ENCODE results near the gene TMEM45B. TPM values are rescaled to one million over a fixed set of nuclear protein-coding genes. Genes with fewer than 3 reads are reported as not detected.
A peak's percentile ranks its signal among the peaks of the same experiment; 100 is the strongest.
"Not testable (repeated sequence)": the region's sequence is repeated elsewhere in the genome, so short reads cannot be mapped to it uniquely, and the experiment has no call there.

The TMEM45B gene
- not detected for total RNA-seq
- long read RNA-seq: 0 reads

DNA sequence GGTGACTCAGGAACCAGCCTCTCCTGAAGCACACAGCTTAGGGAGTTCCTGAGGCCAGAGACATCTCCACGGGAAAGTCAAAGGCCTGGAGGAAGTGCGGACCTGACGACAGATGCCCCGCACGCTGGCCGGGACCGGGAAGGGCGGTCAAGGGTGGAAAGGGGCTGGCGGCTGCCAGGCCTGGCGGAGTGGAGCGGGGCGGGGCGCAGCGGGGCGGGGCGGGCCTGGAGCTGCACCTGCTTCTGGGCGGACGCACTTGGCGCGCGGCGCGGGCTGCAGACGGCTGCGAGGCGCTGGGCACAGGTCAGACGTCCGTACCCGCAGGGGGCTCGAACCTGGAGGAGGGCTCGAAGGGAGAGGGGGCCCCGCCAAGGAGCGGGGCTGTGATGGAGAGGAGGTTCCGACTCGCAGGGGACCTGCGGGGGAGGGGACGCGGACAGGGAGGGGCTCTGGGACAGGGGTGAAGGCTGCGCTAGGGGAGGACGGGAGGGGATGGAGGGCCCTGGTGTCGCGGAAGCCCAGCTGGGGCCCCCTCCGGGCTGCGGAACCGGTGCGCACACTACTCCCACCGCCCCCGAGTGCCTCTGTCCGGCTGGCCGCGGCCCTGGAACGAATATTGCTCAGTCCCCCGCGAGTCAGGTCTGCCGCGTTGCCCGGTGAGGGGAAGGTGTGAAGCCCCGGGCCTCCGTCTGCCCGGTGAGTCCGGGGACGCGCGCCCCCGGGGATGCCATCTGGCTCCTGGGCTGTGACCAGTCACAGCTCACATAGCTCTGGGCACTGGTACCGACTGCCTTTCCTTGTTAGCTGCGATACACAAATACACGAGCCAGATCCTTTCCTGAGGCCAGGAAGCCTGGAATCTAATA lies at the start of gene TMEM45B:
Gene TMEM45B, plus strand, starts transcription at position 253 of the 866 bp plus-strand sequence. CDS start 36,635 bp downstream, outside the sequence.
- DNase-seq (no peak), ATAC-seq (peak; percentile 5 to 68)
- intact Hi-C loops (cut with DNase I): no loop called here

DNA sequence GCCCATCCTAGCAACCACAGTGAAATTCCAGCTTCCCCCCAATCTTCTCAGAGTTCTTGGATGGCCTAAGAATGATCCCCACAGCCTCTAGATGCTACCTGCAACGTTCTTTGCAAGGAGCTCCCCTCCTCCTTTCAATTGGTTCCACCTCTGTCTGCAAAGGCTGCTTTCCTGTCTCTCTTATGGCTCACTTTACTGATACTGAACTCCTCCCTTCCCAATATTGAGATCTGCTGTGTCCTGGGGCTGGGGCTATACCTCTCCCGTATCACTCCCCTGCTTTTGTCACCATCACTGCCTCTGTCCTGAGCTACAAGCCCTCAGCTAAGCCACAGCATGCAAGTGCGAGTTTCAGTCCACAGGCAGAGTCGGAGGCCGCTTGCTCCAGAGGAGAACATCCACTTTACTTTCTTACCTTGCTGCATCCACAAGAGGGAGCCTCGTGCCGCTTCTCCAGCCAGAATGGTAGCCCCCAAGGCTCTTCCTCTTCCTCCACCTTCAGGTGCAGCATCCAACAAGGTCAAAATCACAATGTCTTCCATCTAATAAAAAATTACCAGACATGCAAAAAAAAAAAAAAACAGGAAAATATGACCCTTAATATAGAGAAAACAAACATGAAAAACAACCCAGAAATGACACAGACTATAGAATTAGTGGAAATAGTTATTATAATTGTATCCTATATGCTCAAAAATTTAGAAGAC lies 48.6 kb upstream of the TMEM45B start:
- DNase-seq: no peak
- intact Hi-C loops (cut with DNase I): no loop called here
- no peak for ATAC-seq

DNA sequence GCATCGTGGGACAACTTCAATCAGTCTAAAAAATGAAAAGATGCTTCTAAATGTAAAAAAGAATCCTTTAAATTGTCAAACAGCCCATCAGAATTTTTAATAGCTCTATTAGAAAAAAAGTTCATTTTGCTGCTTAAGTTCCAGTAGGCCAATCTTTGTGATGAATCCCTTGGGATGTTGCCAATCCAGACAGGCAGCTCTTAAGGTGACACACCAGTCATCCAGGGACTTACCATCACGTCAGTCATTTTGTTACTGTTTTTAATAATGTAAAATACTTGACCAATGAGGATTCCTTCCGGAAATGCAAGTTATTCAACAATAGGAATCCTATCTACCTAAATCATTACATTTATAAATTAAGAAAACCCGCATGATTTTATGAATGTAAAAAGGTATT lies 47.8 kb upstream of the TMEM45B start:
- intact Hi-C loops (cut with DNase I): no loop called here
- ATAC-seq (no peak), DNase-seq (no peak)

DNA sequence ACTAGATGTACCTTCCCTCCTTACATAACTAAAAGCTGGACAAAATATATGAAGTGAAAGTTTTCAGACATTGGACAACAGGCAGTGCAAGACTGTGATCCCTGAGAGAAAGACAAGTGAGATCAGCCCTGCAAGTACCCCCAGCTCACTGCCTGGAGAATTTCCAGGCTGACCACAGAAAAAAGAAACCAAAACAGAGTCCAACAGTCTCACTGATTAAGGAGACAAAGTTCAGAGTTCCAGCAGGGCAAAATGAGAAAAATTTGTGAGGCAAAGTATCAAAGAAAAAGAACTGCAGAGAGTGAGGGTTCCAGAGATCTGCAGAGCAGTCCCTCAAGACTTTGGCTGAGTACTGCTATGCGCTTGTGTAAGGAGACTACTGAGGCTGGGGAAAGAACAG lies 47.3 kb upstream of the TMEM45B start:
- ATAC-seq: no peak
- intact Hi-C loops (cut with DNase I): no loop called here

DNA sequence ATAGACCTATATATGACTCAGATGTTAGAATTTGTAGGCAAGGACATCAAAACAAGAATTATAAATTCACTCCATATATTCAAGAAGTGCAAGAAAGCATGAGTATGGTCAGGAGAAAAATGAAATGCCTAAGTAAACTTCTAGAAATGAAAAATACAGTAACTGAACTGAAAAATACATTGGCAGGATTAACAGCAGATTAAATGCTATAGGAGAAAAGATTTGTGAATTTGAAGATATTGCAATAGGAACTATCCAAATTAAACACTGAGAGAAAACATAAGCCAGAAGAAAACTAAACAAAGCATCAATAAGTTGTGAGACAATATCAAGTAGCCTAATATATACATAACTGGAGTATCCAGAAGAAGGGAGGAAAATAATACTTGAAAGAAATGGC lies 46.6 kb upstream of the TMEM45B start:
- no peak for DNase-seq
- intact Hi-C loops (cut with DNase I): no loop called here
- ATAC-seq: no peak

More for the DNA sequence above, 47.3 kb upstream of the TMEM45B start:
- no peak for DNase-seq

DNA sequence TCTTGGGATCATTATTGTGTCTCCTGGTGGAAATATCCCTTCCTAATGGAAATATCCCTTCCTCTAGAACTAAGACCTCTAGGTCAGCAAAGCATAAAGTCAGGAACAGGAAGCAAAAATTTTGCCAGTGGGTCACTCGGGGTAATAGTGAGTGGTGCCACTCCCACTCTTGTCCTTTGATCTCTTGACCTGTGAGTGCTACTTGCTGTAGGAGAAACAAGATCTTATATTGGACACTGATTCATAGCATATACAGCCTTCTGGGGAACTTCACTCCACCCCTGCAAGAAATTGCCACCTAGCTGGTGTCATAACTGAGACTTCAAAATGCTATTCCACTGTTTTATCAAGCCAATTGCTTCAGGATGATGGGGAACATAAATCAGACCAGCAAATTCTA lies 44.7 kb upstream of the TMEM45B start:
- DNase-seq (no peak), ATAC-seq (no peak)
- intact Hi-C loops (cut with DNase I): no loop called here

DNA sequence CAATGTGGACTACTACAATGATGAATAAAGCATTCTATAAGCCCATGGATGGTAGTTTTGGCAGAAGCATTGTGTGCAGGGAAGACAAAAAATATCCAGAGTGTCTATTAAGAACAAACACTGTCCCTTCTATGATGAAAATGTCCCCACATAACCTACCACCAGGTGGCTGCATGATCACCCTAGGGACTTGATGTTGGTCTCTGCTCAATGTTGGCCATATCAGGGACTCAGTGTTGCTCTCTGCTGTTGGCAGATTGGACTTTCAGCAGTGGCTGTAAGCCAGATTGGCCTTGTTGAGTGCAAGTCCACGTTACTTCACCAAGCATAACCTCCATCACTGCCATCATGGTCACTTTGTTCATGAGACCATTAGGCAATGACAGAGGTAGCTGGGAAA lies 44.2 kb upstream of the TMEM45B start:
- intact Hi-C loops (cut with DNase I); ATAC-seq; DNase-seq: not testable (repeated sequence)

DNA sequence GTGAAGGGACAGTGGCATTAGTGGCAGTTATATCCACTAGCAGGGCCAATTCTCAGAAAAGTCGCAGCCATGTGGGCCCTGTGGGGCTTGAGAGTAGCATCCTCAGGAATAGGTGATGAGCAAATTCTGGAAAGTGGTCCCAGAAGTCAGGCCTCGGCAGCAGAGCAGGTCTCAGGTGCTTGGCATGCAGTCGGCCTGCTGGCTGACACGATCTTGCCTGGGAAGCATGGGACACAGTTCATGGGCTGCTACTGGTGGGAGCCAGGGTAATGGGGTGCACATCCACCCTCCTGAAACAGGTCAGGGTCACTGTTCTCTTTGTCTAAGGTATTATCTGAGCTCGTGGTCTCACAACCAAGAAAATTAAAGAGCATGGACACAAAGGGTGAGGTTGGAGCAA lies 36.8 kb upstream of the TMEM45B start:
- DNase-seq (no peak), ATAC-seq (no peak)
- intact Hi-C loops (cut with DNase I): no loop called here

DNA sequence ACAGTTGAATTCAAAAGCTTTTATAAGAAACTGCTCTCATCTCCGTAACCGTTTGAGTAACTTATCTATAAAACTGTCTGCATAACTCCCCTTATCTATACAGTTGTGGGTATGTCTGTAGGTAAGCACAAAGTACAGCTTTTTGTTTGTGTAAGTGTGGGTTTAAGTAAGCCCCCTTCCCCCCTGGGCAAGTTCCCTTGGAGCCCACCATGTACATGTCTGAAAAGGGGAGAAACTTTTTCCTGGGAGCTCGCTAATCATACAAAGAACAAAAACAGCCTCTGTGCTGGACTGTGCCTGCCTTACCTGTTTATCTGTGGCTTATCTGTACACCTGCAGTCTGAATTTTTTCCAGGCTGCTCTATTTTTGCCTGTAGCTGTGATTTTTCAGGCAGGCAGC lies 36.3 kb upstream of the TMEM45B start:
- ATAC-seq: no peak
- intact Hi-C loops (cut with DNase I): no loop called here
- no peak for DNase-seq

DNA sequence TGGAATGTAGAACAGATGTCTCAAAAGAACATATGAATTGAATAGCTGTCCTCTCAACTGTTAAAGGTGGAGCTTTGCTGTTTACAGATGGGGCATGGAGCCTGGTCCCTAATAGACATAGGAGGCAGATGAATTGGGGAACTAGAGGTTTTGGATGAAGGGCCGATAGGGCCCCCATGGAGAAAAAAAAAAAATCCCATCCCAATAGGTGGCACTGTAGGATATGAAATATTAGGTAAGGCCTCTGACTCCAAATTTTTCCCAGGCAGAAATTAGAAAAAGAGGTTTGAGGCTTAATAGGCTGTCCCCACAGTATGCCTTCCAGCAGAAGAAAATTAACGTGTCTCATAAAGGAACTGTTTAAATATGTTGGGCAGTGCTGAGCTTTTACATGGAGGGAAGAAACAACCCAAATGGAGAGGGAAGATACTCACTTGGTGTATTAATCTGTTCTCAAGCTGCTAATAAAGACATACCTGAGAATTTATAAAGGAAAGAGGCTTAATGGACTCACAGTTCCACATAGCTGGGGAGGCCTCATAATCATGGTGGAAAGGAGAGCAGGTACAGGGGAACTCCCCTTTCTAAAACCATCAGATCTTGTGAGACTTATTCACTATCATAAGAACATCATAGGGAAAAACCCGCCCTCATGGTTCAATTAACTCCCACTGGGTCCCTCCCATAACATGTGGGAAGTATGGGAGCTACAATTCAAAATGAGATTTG lies 30.1 kb upstream of the TMEM45B start:
- intact Hi-C loops (cut with DNase I): no loop called here
- ATAC-seq (no peak), DNase-seq (no peak)

DNA sequence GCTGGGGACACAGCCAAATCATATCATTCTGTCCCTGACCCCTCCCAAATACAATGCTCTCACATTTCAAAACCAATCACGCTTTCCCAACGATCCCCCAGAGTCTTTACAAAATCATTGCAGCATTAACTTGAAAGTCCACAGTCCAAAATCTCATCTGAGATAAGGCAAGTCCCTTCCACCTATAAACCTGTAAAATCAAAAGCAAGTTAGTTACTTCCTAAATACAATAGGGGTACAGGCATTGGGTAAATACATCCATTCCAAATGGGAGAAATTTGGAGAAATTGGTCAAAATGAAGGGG lies 29.6 kb upstream of the TMEM45B start:
- intact Hi-C loops (cut with DNase I); DNase-seq; ATAC-seq: not testable (repeated sequence)

DNA sequence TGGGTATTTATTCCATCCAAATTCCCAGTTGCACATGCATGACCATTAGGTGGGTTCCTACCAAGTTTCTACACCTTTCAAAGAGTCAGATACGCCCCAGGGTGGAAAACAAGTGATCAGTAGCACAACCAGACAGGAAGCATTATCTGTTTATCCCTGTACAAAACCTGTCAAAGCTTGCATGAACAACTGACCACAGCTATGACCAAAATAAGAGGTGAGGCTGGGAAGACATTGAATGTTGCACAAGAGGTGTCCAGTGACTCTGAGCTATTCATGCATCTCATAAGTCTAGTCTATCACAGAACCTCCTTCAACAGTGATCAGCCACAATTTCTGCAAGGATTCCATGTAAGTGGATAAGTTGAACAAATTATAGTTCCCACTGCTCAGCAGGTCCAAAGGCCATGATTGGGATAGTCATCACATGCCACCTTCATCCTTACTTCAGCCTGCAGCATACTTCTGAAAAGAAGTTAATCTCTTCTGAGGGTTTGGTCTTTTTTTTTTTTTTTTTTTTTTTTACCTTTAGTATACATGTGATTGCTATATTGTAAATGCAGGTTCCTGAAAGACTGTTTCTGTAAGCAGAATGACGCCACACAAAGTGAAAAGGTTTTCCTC lies 28.0 kb upstream of the TMEM45B start:
- intact Hi-C loops (cut with DNase I): no loop called here
- ATAC-seq (no peak), DNase-seq (no peak)

DNA sequence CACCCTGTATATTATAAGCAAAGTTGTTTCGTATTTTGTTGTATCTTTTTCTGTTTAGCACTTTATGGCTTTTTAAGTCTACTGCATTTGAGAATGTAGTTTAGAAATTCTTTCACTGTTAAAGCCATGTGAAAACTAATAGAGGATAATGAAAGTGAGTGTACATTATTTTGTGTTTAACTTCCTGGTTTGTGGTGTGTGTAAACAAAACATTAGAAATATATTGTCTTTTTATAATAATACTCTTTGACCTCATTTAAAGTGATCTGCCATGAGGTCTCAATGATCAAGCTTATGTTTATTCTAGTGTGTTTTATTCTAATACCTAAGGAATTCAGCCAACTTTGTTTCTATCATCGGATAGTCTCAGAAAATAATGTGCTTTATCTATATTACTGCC lies 27.4 kb upstream of the TMEM45B start:
- DNase-seq: no peak
- ATAC-seq: no peak
- intact Hi-C loops (cut with DNase I): no loop called here

DNA sequence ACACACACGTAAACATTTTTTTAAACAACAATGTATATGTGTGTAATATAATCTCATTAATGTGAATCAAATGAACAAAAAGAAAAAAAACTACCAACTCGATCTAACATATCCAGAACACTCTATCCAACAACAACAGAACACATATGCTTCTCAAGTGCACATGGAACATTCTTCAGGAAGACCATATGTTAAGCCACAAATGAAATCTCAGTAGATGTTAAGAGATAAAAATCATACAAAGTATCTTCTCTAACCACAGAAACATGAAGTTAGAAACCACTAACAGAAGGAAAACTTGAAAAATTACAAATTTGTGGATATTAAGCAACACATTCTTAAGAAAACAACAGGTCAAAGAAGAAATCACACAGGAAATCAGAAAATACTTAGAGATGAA lies 25.5 kb upstream of the TMEM45B start:
- DNase-seq (no peak), ATAC-seq (no peak)
- intact Hi-C loops (cut with DNase I): no loop called here

DNA sequence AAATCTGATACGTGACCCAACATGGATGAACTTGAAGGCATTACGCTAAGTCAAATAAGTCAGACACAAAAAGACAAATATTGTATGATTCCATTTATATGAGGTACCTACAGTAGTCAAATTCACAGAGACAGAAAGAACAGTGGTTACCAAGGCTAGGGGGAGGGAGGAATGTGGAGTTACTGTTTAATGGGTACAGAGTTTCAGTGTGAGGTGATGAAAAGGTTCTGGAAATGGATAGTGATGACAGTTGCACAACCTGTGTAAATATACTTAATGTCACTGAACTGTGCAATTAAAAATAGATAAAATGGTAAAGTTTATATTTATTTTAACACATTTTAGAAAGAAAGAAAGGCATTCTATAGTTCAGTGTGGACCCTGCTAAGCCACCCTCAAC lies 24.1 kb upstream of the TMEM45B start:
- intact Hi-C loops (cut with DNase I): no loop called here
- no peak for ATAC-seq
- no peak for DNase-seq

DNA sequence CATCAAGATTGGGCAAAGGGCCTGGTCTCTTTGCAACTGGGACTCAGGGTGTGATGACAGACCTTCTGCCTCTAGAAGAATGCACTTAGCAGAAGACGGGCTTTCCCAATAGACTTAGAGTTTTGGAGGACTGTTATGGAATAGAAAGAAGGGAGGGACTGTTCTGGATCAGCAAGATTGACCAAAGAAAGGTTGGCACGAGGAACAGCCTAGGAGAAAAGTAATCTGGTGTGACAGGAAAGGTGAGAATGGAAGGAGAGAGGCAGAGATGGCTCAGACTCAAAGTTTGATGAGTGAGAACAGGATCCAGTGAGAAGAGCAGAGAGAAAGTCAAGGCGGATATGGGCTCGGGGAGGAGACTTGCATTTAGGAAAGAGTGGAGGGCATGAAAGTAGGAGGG lies 23.0 kb upstream of the TMEM45B start:
- DNase-seq: no peak
- intact Hi-C loops (cut with DNase I): no loop called here
- ATAC-seq: no peak

DNA sequence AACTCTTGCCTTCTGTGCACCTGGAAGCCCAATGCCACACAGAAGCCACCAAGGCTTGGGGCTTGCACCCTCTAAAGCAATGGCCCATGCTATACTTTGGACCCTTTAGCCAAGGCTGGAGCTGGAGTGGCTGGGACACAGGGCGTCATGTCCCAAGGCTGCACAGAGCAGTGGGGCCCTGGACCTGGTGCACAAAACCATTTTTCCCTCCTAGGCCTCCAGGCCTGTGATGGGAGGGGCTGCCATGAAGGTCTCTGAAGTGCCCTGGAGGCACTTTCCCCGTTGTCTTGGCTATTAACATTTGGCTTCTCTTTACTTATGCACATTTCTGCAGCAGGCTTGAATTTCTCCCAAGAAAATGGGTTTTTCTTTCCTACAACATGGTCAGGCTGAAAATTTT lies 20.6 kb upstream of the TMEM45B start:
- intact Hi-C loops (cut with DNase I): no loop called here
- ATAC-seq: no peak

DNA sequence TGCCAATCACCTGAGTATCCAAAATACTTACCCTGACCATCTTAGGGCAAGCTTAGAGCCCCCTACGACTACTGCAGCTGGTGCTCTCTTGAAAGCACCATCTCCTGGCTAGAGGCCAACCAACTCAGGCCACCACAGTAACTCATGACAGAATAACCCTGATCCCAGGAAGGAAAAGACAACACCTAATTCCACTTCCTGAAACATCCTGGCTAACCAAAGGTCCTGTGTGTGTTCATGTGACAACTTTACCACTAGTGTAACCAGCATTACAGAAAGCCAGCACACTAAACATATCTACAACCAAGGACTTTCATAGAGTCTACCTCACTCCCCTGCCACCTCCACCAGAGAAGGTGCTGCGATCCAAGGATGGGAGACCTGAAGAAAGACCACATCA lies 17.4 kb upstream of the TMEM45B start:
- DNase-seq (no peak), ATAC-seq (no peak)
- intact Hi-C loops (cut with DNase I): no loop called here

More for the DNA sequence above, 20.6 kb upstream of the TMEM45B start:
- no peak for DNase-seq

DNA sequence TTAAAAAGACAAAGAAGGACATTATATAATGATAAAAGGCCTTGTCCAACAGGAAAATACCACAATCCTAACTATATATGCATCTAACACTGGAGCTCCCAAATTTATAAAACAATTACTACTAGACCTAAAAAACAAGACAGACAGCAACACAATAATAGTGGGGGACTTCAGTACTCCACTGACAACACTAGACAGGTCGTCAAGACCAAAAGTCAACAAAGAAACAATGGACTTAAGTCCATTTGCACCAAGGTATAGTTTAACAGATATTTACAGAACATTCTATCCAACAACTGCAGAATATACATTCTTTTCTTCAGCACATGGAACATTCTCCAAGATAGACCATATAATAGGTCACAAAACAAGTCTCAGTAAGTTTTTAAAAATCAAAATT lies 15.5 kb upstream of the TMEM45B start:
- intact Hi-C loops (cut with DNase I); ATAC-seq; DNase-seq: not testable (repeated sequence)

DNA sequence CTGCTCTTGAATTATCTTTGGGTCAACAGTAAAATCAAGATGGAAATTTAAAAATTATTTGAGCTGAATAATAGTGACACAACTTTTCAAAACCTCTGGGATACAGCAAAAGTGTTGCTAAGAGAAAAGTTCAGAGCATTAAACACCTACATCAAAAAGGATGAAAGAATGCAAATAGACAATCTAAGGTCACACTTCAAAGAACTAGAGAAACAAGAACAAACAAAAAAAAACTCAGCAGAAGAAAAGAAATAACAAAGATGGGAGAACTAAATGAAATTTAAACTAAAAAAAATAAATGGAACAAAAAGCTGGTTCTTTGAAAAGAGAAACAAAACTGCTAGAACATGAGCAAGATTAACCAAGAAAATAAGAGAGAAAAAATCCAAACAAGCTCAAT lies 15.0 kb upstream of the TMEM45B start:
- DNase-seq (no peak), ATAC-seq (no peak)
- intact Hi-C loops (cut with DNase I): no loop called here
